Mesendoderm (in vitro differentiated cells): ENCODE measurements around the gene RNMT. TPM values are rescaled to one million over a fixed set of nuclear protein-coding genes. Genes with fewer than 3 reads are reported as not detected.

ENCODE experiments used
- DNase-seq: peaks from one replicate; pipeline ENCODE4 v3.0.0; 2013
- H2AK5ac ChIP-seq: 2 replicates; pipeline ENCODE4 v1.6.1; 2013; ENCODE audit warnings: low read length, inconsistent platforms
- H2BK120ac ChIP-seq: 2 replicates; pipeline ENCODE4 v1.6.1; 2013; ENCODE audit warnings: low read depth, mild to moderate bottlenecking, low read length, moderate library complexity, mixed read lengths
- H2BK15ac ChIP-seq: replicated peaks from 2 replicates; pipeline ENCODE4 v1.6.1; 2013; ENCODE audit warnings: low read depth, mild to moderate bottlenecking, moderate library complexity
- H2BK5ac ChIP-seq: 2 replicates; pipeline ENCODE4 v1.6.1; 2013; ENCODE audit warnings: low read length, inconsistent platforms
- H3K18ac ChIP-seq: 2 replicates; pipeline ENCODE4 v1.6.1; 2013; ENCODE audit warnings: mild to moderate bottlenecking, low read length, mixed read lengths
- H3K23ac ChIP-seq: one replicate; pipeline ENCODE4 v1.6.1; 2013; ENCODE audit warnings: low read length
- H3K27ac ChIP-seq: 2 replicates; pipeline ENCODE4 v1.5.1; 2013; ENCODE audit warnings: low read depth, mild to moderate bottlenecking, inconsistent platforms, low read length, moderate library complexity
- H3K27me3 ChIP-seq: 2 replicates; pipeline ENCODE4 v1.6.1; 2013; ENCODE audit warnings: low read length, control low read depth, mild to moderate bottlenecking, inconsistent platforms; ENCODE audit not compliant: insufficient read depth, poor library complexity
- H3K36me3 ChIP-seq: 2 replicates; pipeline ENCODE4 v1.6.1; 2013; ENCODE audit warnings: low read length, inconsistent platforms; ENCODE audit not compliant: control insufficient read depth, insufficient read depth
- H3K4ac ChIP-seq: one replicate; pipeline ENCODE4 v1.6.1; 2013; ENCODE audit warnings: low read depth, mild to moderate bottlenecking, low read length, moderate library complexity
- H3K4me1 ChIP-seq: 2 replicates; pipeline ENCODE4 v1.6.1; 2013; ENCODE audit warnings: low read depth, low read length, inconsistent platforms; ENCODE audit not compliant: control insufficient read depth
- H3K4me2 ChIP-seq: 2 replicates; pipeline ENCODE4 v1.6.1; 2013; ENCODE audit warnings: low read length
- H3K4me3 ChIP-seq: 2 replicates; pipeline ENCODE4 v1.5.1; 2013; ENCODE audit warnings: mild to moderate bottlenecking, low read length
- H3K56ac ChIP-seq: one replicate; pipeline ENCODE4 v1.6.1; 2013; ENCODE audit warnings: low read length
- H3K79me1 ChIP-seq: 2 replicates; pipeline ENCODE4 v1.6.1; 2013; ENCODE audit warnings: low read length, inconsistent platforms
- H3K79me2 ChIP-seq: 2 replicates; pipeline ENCODE4 v1.6.1; 2013; ENCODE audit warnings: mild to moderate bottlenecking, low read length; ENCODE audit not compliant: control insufficient read depth, insufficient read depth
- H3K9ac ChIP-seq: 2 replicates; pipeline ENCODE4 v1.6.1; 2013; ENCODE audit warnings: low read length, inconsistent platforms
- H4K5ac ChIP-seq: one replicate; pipeline ENCODE4 v1.6.1; 2013; ENCODE audit warnings: low read length
- H4K8ac ChIP-seq: one replicate; pipeline ENCODE4 v1.6.1; 2013; ENCODE audit warnings: low read depth, mild to moderate bottlenecking, control low read depth, low read length, moderate library complexity
- WGBS: extraction: QIAGEN DNeasy Blood & Tissue Kit; methylation state at CpG from one replicate; pipeline ENCODE4 v1.1.7; 2013; ENCODE audit warnings: low lambda C conversion rate, missing lambda C conversion rate; ENCODE audit not compliant: insufficient coverage; ENCODE audit errors: extremely low coverage; 5-methylcytosine and 5-hydroxymethylcytosine counted together
- small RNA-seq: library from polyadenylated mRNA; stranded (forward); fragments of <200 nt; extraction: miRNeasy Mini kit (QIAGEN cat#:217004); gene quantifications from one replicate; pipeline ENCODE3, GENCODE V24; 2013; ENCODE audit not compliant: insufficient read depth

RNMT gene

GRCh38 chr18:13813271-13813849 is 86.9 kb downstream of the RNMT start:
- peak overlapping the region; percentile 9 for H3K56ac ChIP-seq
- no peak overlapping the region for H2AK5ac ChIP-seq
- no peak overlapping the region for H3K4me3 ChIP-seq
- no peak overlapping the region for H4K8ac ChIP-seq
- no CpG with 5 or more reads among the region's 4 CpGs for WGBS
- no peak overlapping the region for H4K5ac ChIP-seq
- no peaks in the 10 kb centered on the region for H3K79me2 ChIP-seq
- no peak overlapping the region for H2BK5ac ChIP-seq
- H3K23ac ChIP-seq = no peak overlapping the region
- H3K4ac ChIP-seq = no peak overlapping the region
- no peak overlapping the region for H2BK120ac ChIP-seq
- H3K4me2 ChIP-seq = no peak overlapping the region
- H3K36me3 ChIP-seq = no peaks in the 10 kb centered on the region
- no peaks in the 10 kb centered on the region for H3K79me1 ChIP-seq
- no peaks in the 10 kb centered on the region for H3K27me3 ChIP-seq
- H3K9ac ChIP-seq = no peak overlapping the region
- H3K4me1 ChIP-seq = peaks cover 24% of the 10 kb centered on the region
- peak; percentile 76 for DNase-seq
- no peak overlapping the region for H3K18ac ChIP-seq
- no peak overlapping the region for H3K27ac ChIP-seq
- H2BK15ac ChIP-seq = no peak overlapping the region

Small RNA genes lying within 50 kb of the gene (small RNA-seq; reads per million reads assigned to genes)
- gene AP001525.1 (not detected), gene RN7SL362P (not detected)
